Activated naive CD4-positive, alpha-beta T cell treated with anti-CD3 and anti-CD28 coated beads, Interleukin-2, amount 50 U/mL, for 72 hours (primary cell): ENCODE data around the gene RBFOX1. TPM values are rescaled to one million over a fixed set of nuclear protein-coding genes. Genes with fewer than 3 reads are reported as not detected.
"Not testable (repeated sequence)": the region's sequence is repeated elsewhere in the genome, so short reads cannot be mapped to it uniquely, and the experiment has no call there.

Experiments
- ATAC-seq, 2 donors: fragments of 150-1000 bp; cut with Tn5 transposase; 2 replicates each; pipeline ENCODE4 v1.10.0; 2021; ENCODE audit warnings: mild to moderate bottlenecking in 2 of 2, moderate library complexity in 2 of 2
- DNase-seq, 2 donors: peaks; one replicate each; pipeline ENCODE4 v3.0.0; 2021 to 2022; ENCODE audit warnings: low spot score in 2 of 2
- H3K27ac Mint-ChIP-seq, 2 donors: one replicate each; pipeline ENCODE4 v1.8.0; 2022; ENCODE audit warnings: mild to moderate bottlenecking in 2 of 2, mixed read lengths in 2 of 2
- H3K36me3 Mint-ChIP-seq, 2 donors: one replicate each; pipeline ENCODE4 v1.8.0; 2022; ENCODE audit warnings: mixed read lengths in 2 of 2
- H3K9me3 Mint-ChIP-seq, 2 donors: one replicate each; pipeline ENCODE4 v1.8.0; 2022; ENCODE audit warnings: mixed read lengths in 2 of 2
- total RNA-seq, 2 donors: library from RNA; stranded (reverse); gene quantifications; one replicate each; pipeline ENCODE4 v1.2.3, GENCODE V29; 2022

RBFOX1 gene
- total RNA-seq, 2 donors from 2014 or later, result not detected

GRCh38 chr16:7449306-7449705 lies 116.7 kb downstream of the RBFOX1 start:
- H3K36me3 Mint-ChIP-seq, result peaks cover 0 to 39% of the 10 kb centered on the region in 2 donors

GRCh38 chr16:7449808-7450207 lies 117.2 kb downstream of the RBFOX1 start:
- ATAC-seq (no peak), DNase-seq (no peak)
- peaks cover 41 to 53% of the 10 kb centered on the region in 2 donors for H3K9me3 Mint-ChIP-seq
- H3K27ac Mint-ChIP-seq, result no peak overlapping the region
- peaks cover 0 to 39% of the 10 kb centered on the region in 2 donors for H3K36me3 Mint-ChIP-seq

More at GRCh38 chr16:7449306-7449705, 116.7 kb downstream of the RBFOX1 start:
- DNase-seq (no peak), ATAC-seq (no peak)
- H3K27ac Mint-ChIP-seq, result no peak overlapping the region
- H3K9me3 Mint-ChIP-seq, result peaks cover 41 to 52% of the 10 kb centered on the region in 2 donors

GRCh38 chr16:7450440-7450839 lies 117.8 kb downstream of the RBFOX1 start:
- Mint-ChIP-seq H3K36me3 (peaks cover 0 to 39% of the 10 kb centered on the region in 2 donors), H3K9me3 (peaks cover 41 to 53% of the 10 kb centered on the region in 2 donors), H3K27ac (no peak overlapping the region)
- no peak for DNase-seq
- no peak for ATAC-seq

GRCh38 chr16:7452090-7452489 lies 119.4 kb downstream of the RBFOX1 start:
- DNase-seq, result no peak
- ATAC-seq, result no peak
- Mint-ChIP-seq H3K27ac (no peak overlapping the region), H3K36me3 (peaks cover under 1 to 28% of the 10 kb centered on the region in 2 donors), H3K9me3 (peaks cover 33 to 45% of the 10 kb centered on the region in 2 donors)

- Mint-ChIP-seq H3K36me3 (peaks cover 9 to 26% of the 10 kb centered on the region in 2 donors), H3K9me3 (peaks cover 36 to 41% of the 10 kb centered on the region in 2 donors), H3K27ac (no peak overlapping the region)
- DNase-seq, result no peak
- no peak for ATAC-seq
These were observed 123.6 kb downstream of the RBFOX1 start for GRCh38 chr16:7456211-7456610.

- Mint-ChIP-seq H3K36me3 (peaks cover 9 to 12% of the 10 kb centered on the region in 2 donors), H3K9me3 (peaks cover 26 to 30% of the 10 kb centered on the region in 2 donors), H3K27ac (no peak overlapping the region)
- no peak for DNase-seq
- no peak for ATAC-seq
These were observed 125.5 kb downstream of the RBFOX1 start for GRCh38 chr16:7458144-7458543.

GRCh38 chr16:7470344-7470743 lies 137.7 kb downstream of the RBFOX1 start:
- DNase-seq, result no peak
- Mint-ChIP-seq H3K36me3 (peaks cover 0 to 2% of the 10 kb centered on the region in 2 donors), H3K9me3 (peaks cover 17 to 34% of the 10 kb centered on the region in 2 donors), H3K27ac (no peak overlapping the region)
- ATAC-seq, result no peak

GRCh38 chr16:7471268-7471667 lies 138.6 kb downstream of the RBFOX1 start:
- no peak for DNase-seq
- no peak for ATAC-seq
- Mint-ChIP-seq H3K27ac (no peak overlapping the region), H3K9me3 (peaks cover 17 to 33% of the 10 kb centered on the region in 2 donors), H3K36me3 (no peaks in the 10 kb centered on the region)

GRCh38 chr16:7482032-7482431 lies 149.4 kb downstream of the RBFOX1 start:
- Mint-ChIP-seq H3K36me3 (no peaks in the 10 kb centered on the region), H3K9me3 (peaks cover 6 to 16% of the 10 kb centered on the region in 2 donors), H3K27ac (no peak overlapping the region)
- DNase-seq (no peak), ATAC-seq (no peak)

- Mint-ChIP-seq H3K27ac (no peak overlapping the region), H3K36me3 (no peaks in the 10 kb centered on the region), H3K9me3 (peaks cover 11 to 19% of the 10 kb centered on the region in 2 donors)
- ATAC-seq (no peak), DNase-seq (no peak)
These were observed 150.1 kb downstream of the RBFOX1 start for GRCh38 chr16:7482596-7483290.

GRCh38 chr16:7487574-7488323 lies 155.1 kb downstream of the RBFOX1 start:
- Mint-ChIP-seq H3K9me3 (peaks cover 14 to 22% of the 10 kb centered on the region in 2 donors), H3K27ac (no peak overlapping the region), H3K36me3 (peaks cover 0 to 4% of the 10 kb centered on the region in 2 donors)
- ATAC-seq (no peak), DNase-seq (no peak)

- Mint-ChIP-seq H3K9me3 (peaks cover 16 to 27% of the 10 kb centered on the region in 2 donors), H3K36me3 (peaks cover 0 to 4% of the 10 kb centered on the region in 2 donors), H3K27ac (no peak overlapping the region)
- DNase-seq, result no peak
- ATAC-seq, result no peak
These were observed 159.5 kb downstream of the RBFOX1 start for GRCh38 chr16:7492122-7492521.

GRCh38 chr16:7493133-7493532 lies 160.5 kb downstream of the RBFOX1 start:
- Mint-ChIP-seq H3K27ac (no peak overlapping the region), H3K36me3 (peaks cover 0 to 4% of the 10 kb centered on the region in 2 donors), H3K9me3 (peaks cover 14 to 24% of the 10 kb centered on the region in 2 donors)
- DNase-seq (no peak), ATAC-seq (no peak)

GRCh38 chr16:7497691-7498090 lies 165.0 kb downstream of the RBFOX1 start:
- no peaks in the 10 kb centered on the region for H3K36me3 Mint-ChIP-seq
- no peak for DNase-seq
- no peak overlapping the region for H3K27ac Mint-ChIP-seq
- ATAC-seq, result no peak
- peaks cover 21% of the 10 kb centered on the region in 2 donors for H3K9me3 Mint-ChIP-seq

GRCh38 chr16:7501868-7502267 lies 169.2 kb downstream of the RBFOX1 start:
- H3K9me3 Mint-ChIP-seq, result peaks cover 16% of the 10 kb centered on the region in 2 donors
- H3K36me3 Mint-ChIP-seq, result no peaks in the 10 kb centered on the region
- no peak overlapping the region for H3K27ac Mint-ChIP-seq
- DNase-seq (no peak), ATAC-seq (no peak)

- peaks cover 12% of the 10 kb centered on the region in 2 donors for H3K9me3 Mint-ChIP-seq
- not testable (repeated sequence) for DNase-seq, ATAC-seq, H3K27ac Mint-ChIP-seq, H3K36me3 Mint-ChIP-seq
These were observed 170.0 kb downstream of the RBFOX1 start for GRCh38 chr16:7502591-7503157.

- DNase-seq, result no peak
- H3K9me3 Mint-ChIP-seq, result peaks cover 12% of the 10 kb centered on the region in 2 donors
These were observed 171.0 kb downstream of the RBFOX1 start for GRCh38 chr16:7503666-7504065.

More at GRCh38 chr16:7503666-7504065, 171.0 kb downstream of the RBFOX1 start:
- ATAC-seq, result no peak
- H3K27ac Mint-ChIP-seq, result no peak overlapping the region
- H3K36me3 Mint-ChIP-seq, result no peaks in the 10 kb centered on the region
